Neural crest cell (in vitro differentiated cells): Measurements from ENCODE around the gene LSAMP. TPM values are rescaled to one million over a fixed set of nuclear protein-coding genes. Genes with fewer than 3 reads are reported as not detected.

Experiments used
- DNase-seq: peaks from one replicate; pipeline ENCODE4 v3.0.0; 2021; ENCODE audit warnings: low read depth, mixed read lengths, low spot score
- H3K27ac Mint-ChIP-seq: one replicate; pipeline ENCODE4 v1.8.0; 2021; ENCODE audit warnings: mild to moderate bottlenecking, mixed read lengths; ENCODE audit not compliant: unreplicated experiment
- H3K27me3 Mint-ChIP-seq: 2 replicates; pipeline ENCODE4 v1.8.0; 2021; ENCODE audit warnings: low read depth, mild to moderate bottlenecking, mixed read lengths
- H3K36me3 Mint-ChIP-seq: 2 replicates; pipeline ENCODE4 v1.8.0; 2021; ENCODE audit warnings: low read depth, mild to moderate bottlenecking, mixed read lengths
- H3K4me1 Mint-ChIP-seq: 2 replicates; pipeline ENCODE4 v1.8.0; 2021; ENCODE audit warnings: mixed read lengths
- H3K4me3 Mint-ChIP-seq: one replicate; pipeline ENCODE4 v1.8.0; 2021; ENCODE audit warnings: mild to moderate bottlenecking, mixed read lengths
- H3K9me3 Mint-ChIP-seq: 2 replicates; pipeline ENCODE4 v1.8.0; 2021; ENCODE audit warnings: mixed read lengths
- CTCF ChIP-seq: fragments of 200-600 bp; sonication (generic); conservative IDR thresholded peaks from 2 replicates; pipeline ENCODE4 v1.5.0; 2021; ENCODE audit warnings: antibody characterized with exemption, mild to moderate bottlenecking
- total RNA-seq: library from RNA; stranded (reverse); gene quantifications from 2 replicates; pipeline ENCODE4 v1.2.1, GENCODE V29; 2021

LSAMP gene
- total RNA-seq, 1 donor from 2014 or later = 36.7 TPM

GRCh38 chr3:116005404-116005803 is 439.9 kb downstream of the LSAMP start:
- no peak for TF ChIP-seq CTCF
- Mint-ChIP-seq H3K4me3 (no peak overlapping the region), H3K36me3 (peaks cover 2% of the 10 kb centered on the region), H3K4me1 (no peaks in the 10 kb centered on the region), H3K9me3 (no peaks in the 10 kb centered on the region), H3K27ac (no peak overlapping the region), H3K27me3 (no peaks in the 10 kb centered on the region)
- DNase-seq = no peak

- DNase-seq = no peak
Observed at GRCh38 chr3:116002235-116002634, 443.1 kb downstream of the LSAMP start.

GRCh38 chr3:116001151-116001621 is 444.1 kb downstream of the LSAMP start:
- no peak for TF ChIP-seq CTCF

More at GRCh38 chr3:116002235-116002634, 443.1 kb downstream of the LSAMP start:
- Mint-ChIP-seq H3K4me3 (no peak overlapping the region), H3K27me3 (no peaks in the 10 kb centered on the region), H3K27ac (no peak overlapping the region), H3K9me3 (peaks cover 2% of the 10 kb centered on the region), H3K4me1 (peaks cover 7% of the 10 kb centered on the region), H3K36me3 (peaks cover 2% of the 10 kb centered on the region)
- TF ChIP-seq CTCF = no peak

GRCh38 chr3:116000311-116000710 is 445.0 kb downstream of the LSAMP start:
- Mint-ChIP-seq H3K4me1 (peaks cover 9% of the 10 kb centered on the region), H3K27me3 (no peaks in the 10 kb centered on the region), H3K27ac (no peak overlapping the region), H3K36me3 (peaks cover 8% of the 10 kb centered on the region), H3K9me3 (peaks cover 7% of the 10 kb centered on the region), H3K4me3 (no peak overlapping the region)
- DNase-seq = no peak
- no peak for TF ChIP-seq CTCF

More at GRCh38 chr3:116001151-116001621, 444.1 kb downstream of the LSAMP start:
- DNase-seq = no peak
- Mint-ChIP-seq H3K27ac (no peak overlapping the region), H3K36me3 (peaks cover 7% of the 10 kb centered on the region), H3K9me3 (peaks cover 7% of the 10 kb centered on the region), H3K4me1 (peaks cover 9% of the 10 kb centered on the region), H3K4me3 (no peak overlapping the region), H3K27me3 (no peaks in the 10 kb centered on the region)

GRCh38 chr3:115999613-116000012 is 445.7 kb downstream of the LSAMP start:
- Mint-ChIP-seq H3K27me3 (no peaks in the 10 kb centered on the region), H3K9me3 (peaks cover 7% of the 10 kb centered on the region), H3K36me3 (peaks cover 9% of the 10 kb centered on the region), H3K4me3 (no peak overlapping the region), H3K4me1 (peaks cover 9% of the 10 kb centered on the region), H3K27ac (no peak overlapping the region)
- no peak for DNase-seq
- no peak for TF ChIP-seq CTCF
